Adrenal gland (tissue), 5 donors: Measurements from ENCODE around the gene SBNO2.

Source experiments
- POLR2A ChIP-seq, 2 donors: fragments of 450-650 bp; IDR thresholded peaks; one replicate each; pipeline ENCODE4 v1.6.1; 2017; ENCODE audit warnings: antibody characterized with exemption in 2 of 2, mild to moderate bottlenecking in 2 of 2, moderate library complexity in 1 of 2
- TF ChIP-seq, protein P1 (sequence below), 6 experiments: fragments of 450-650 bp in 4 of 6; fragments of 200-600 bp in 2 of 6; sonication (generic) in 1 of 6; IDR thresholded peaks; 1 replicate in 5 of 6; 2 replicates in 1 of 6; pipeline versions ENCODE4 v1.5.1 to v1.8.0; 2016 to 2021; ENCODE audit warnings: antibody characterized with exemption in 6 of 6, mild to moderate bottlenecking in 2 of 6, moderate library complexity in 1 of 6
- donor health status: DM: no; HTN: no; CAD: no.

DNA sequence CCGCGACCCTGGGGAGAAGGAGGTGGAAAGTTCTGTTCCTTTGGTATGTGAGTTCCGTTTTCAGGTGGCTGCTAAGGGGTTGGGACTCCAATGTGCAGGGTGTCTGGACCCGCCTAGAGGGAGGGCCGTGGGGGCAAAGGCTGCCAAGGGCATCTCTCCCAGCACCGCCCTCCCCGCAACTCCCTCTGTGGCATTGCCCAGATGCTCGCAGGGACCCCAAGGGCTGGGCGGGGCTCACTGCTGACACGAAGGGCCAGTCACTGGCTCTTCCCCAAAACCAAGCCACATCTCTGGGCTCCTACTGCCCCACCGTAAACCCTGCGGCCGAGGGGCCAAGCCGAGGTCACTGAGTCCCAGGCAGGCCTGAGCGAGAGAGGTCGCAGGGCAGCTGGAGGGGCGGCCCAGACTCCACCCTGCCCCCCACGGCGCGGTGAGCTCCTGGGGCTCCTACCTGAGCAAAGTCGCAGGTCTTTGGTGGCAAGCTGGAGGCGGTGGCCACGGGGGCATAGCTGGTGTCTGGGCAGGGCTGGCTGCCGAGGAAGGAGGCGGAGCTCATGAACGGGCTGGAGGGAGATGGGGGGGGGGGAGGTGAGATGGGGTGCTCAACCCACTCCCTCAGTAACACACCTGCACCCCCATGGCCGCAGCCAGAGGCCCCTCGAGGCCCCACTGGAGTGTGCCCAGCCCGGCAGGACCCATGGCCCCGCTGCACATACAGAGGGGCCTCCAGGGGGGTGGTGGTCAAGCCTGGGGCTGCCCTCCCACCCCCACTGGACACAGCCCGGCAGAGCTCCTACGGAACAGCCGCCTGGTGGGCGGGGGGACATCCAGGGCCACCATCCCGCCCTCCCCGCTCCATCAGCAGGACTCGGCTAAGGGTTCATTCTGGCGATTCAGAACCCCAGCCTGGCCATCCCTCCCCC is 26.9 kb downstream of the SBNO2 start:
- TF ChIP-seq, protein P1, sequence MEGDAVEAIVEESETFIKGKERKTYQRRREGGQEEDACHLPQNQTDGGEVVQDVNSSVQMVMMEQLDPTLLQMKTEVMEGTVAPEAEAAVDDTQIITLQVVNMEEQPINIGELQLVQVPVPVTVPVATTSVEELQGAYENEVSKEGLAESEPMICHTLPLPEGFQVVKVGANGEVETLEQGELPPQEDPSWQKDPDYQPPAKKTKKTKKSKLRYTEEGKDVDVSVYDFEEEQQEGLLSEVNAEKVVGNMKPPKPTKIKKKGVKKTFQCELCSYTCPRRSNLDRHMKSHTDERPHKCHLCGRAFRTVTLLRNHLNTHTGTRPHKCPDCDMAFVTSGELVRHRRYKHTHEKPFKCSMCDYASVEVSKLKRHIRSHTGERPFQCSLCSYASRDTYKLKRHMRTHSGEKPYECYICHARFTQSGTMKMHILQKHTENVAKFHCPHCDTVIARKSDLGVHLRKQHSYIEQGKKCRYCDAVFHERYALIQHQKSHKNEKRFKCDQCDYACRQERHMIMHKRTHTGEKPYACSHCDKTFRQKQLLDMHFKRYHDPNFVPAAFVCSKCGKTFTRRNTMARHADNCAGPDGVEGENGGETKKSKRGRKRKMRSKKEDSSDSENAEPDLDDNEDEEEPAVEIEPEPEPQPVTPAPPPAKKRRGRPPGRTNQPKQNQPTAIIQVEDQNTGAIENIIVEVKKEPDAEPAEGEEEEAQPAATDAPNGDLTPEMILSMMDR (IDR thresholded peaks at IDR 0.05), result no peak
- no peak for TF ChIP-seq POLR2A (IDR thresholded peaks at IDR 0.05)
